Caki2 (cell line): ENCODE measurements around the gene RAP1A. TPM values are rescaled to one million over a fixed set of nuclear protein-coding genes. Genes with fewer than 3 reads are reported as not detected.
"Not testable (repeated sequence)": the region's sequence is repeated elsewhere in the genome, so short reads cannot be mapped to it uniquely, and the experiment has no call there.

Experiments
- DNase-seq: peaks from one replicate; pipeline ENCODE4 v3.0.0-alpha.2; 2015; ENCODE audit warnings: low read depth
- in situ Hi-C: cut with HindIII; loops from 2 replicates; pipeline ENCODE4 v1.10.0; 2016; ENCODE audit warnings: low sequenced_read_pairs, low pct_unique_long_range_greater_than_20kb, mixed read lengths
- total RNA-seq: library from RNA; depleted of rRNA; stranded (reverse); fragments of >200 nt; shearing (Covaris generic); gene quantifications from 2 replicates; pipeline ENCODE4 v1.2.3, GENCODE V29; 2014; ENCODE audit warnings: low replicate concordance

RAP1A gene
- total RNA-seq, 1 experiment from 2014 or later, result 15.3 TPM

GRCh38 chr1:111738436-111739193 lies 119.0 kb downstream of the RAP1A start:
- in situ Hi-C loops, result no loop called here
- peak; percentile 77 for DNase-seq

GRCh38 chr1:111739194-111739924 lies 119.8 kb downstream of the RAP1A start, which contains the start of gene INKA2:
Gene INKA2 (minus strand): TSS chr1:111739395. CDS start chr1:111739242, 153 bp downstream.
- DNase-seq, result peak; percentile 84
- in situ Hi-C loops, result no loop called here

- in situ Hi-C loops, result no loop called here
- peak; percentile 27 for DNase-seq
Observed at GRCh38 chr1:111739925-111740765, 120.6 kb downstream of the RAP1A start.

- in situ Hi-C loops, DNase-seq: not testable (repeated sequence)
Observed at GRCh38 chr1:111742292-111742691, 122.7 kb downstream of the RAP1A start.

GRCh38 chr1:111742938-111743549 lies 123.5 kb downstream of the RAP1A start:
- no peak for DNase-seq
- in situ Hi-C loops, result no loop called here

GRCh38 chr1:111743679-111744101 lies 124.1 kb downstream of the RAP1A start:
- in situ Hi-C loops, result no loop called here
- DNase-seq, result no peak

GRCh38 chr1:111745675-111746613 lies 126.4 kb downstream of the RAP1A start:
- DNase-seq, result no peak
- in situ Hi-C loops, result no loop called here

GRCh38 chr1:111746614-111746999 lies 127.0 kb downstream of the RAP1A start:
- no peak for DNase-seq
- in situ Hi-C loops, result no loop called here

GRCh38 chr1:111747282-111747734 lies 127.7 kb downstream of the RAP1A start:
- peak; percentile 22 for DNase-seq
- in situ Hi-C loops, result no loop called here

GRCh38 chr1:111747947-111748346 lies 128.4 kb downstream of the RAP1A start:
- no peak for DNase-seq
- in situ Hi-C loops, result no loop called here

GRCh38 chr1:111749628-111750027 lies 130.0 kb downstream of the RAP1A start:
- in situ Hi-C loops, result no loop called here
- no peak for DNase-seq

GRCh38 chr1:111750856-111751255 lies 131.3 kb downstream of the RAP1A start:
- DNase-seq, result no peak
- in situ Hi-C loops, result no loop called here

GRCh38 chr1:111751906-111752575 lies 132.5 kb downstream of the RAP1A start:
- no peak for DNase-seq
- in situ Hi-C loops, result no loop called here

- in situ Hi-C loops, result no loop called here
- no peak for DNase-seq
Observed at GRCh38 chr1:111754984-111755330, 135.4 kb downstream of the RAP1A start.

- peak; percentile 95 for DNase-seq
- in situ Hi-C loops, result no loop called here
Observed at GRCh38 chr1:111755331-111756123, 135.9 kb downstream of the RAP1A start, which contains the start of gene DDX20. Gene DDX20 (plus strand): TSS chr1:111755901. CDS start chr1:111755925, 24 bp downstream.

- no peak for DNase-seq
- in situ Hi-C loops, result no loop called here
Observed at GRCh38 chr1:111756124-111756513, 136.5 kb downstream of the RAP1A start.
